ENCODE results near the gene AIFM3. TPM values are rescaled to one million over a fixed set of nuclear protein-coding genes. Genes with fewer than 3 reads are reported as not detected.

Gene AIFM3
- total and polyA plus RNA-seq, 2 of the 13 experiments (the other 11 are each of a cell fraction or from before 2014, with no cell fraction given) = 9.0 to 15.3 TPM

GRCh38 chr22:21009638-21010425, 42.8 kb downstream of the AIFM3 start (continued):
- TF ChIP-seq SIX4 (CRISPR knock-in tag; IDR thresholded peaks at IDR 0.05) = peak; percentile 67; the same call in 1 of the 2 replicates
- TF ChIP-seq MEIS2 (CRISPR knock-in tag; IDR thresholded peaks at IDR 0.05) = peak; percentile 80
- peak; percentile 95 for TF ChIP-seq TGIF2 (CRISPR knock-in tag; IDR thresholded peaks at IDR 0.05)
- no peak for TF ChIP-seq ZNF33A (CRISPR knock-in tag; IDR thresholded peaks at IDR 0.05; ENCODE audit: borderline replicate concordance)
- no peak for TF ChIP-seq MLLT10 (CRISPR knock-in tag; IDR thresholded peaks at IDR 0.05)
- no peak for TF ChIP-seq FOXA1 (IDR thresholded peaks at IDR 0.05)
- no peak for TF ChIP-seq FOXA1 (CRISPR knock-in tag; IDR thresholded peaks at IDR 0.05)
- no peak for TF ChIP-seq NR1H2 (CRISPR knock-in tag; IDR thresholded peaks at IDR 0.05; ENCODE audit: borderline replicate concordance, low read depth)
- TF ChIP-seq PBX2 (CRISPR knock-in tag; IDR thresholded peaks at IDR 0.05) = no peak
- TF ChIP-seq ZNF317 (CRISPR knock-in tag; IDR thresholded peaks at IDR 0.05) = no peak
- TF ChIP-seq ETV6 (CRISPR knock-in tag; conservative IDR thresholded peaks at IDR 0.05) = no peak
- TF ChIP-seq FOXP4 (CRISPR knock-in tag; IDR thresholded peaks at IDR 0.05) = no peak
- TF ChIP-seq ATRX (CRISPR knock-in tag; IDR thresholded peaks at IDR 0.05; ENCODE audit: borderline replicate concordance) = no peak
- no peak for TF ChIP-seq DBP (CRISPR knock-in tag; IDR thresholded peaks at IDR 0.05; ENCODE audit: not compliant biosample characterization)
- TF ChIP-seq ARNT (IDR thresholded peaks at IDR 0.05) = no peak
- TF ChIP-seq MXD1 (CRISPR knock-in tag; IDR thresholded peaks at IDR 0.05) = no peak
- TF ChIP-seq ZNF878 (CRISPR knock-in tag; IDR thresholded peaks at IDR 0.05) = peak; percentile 95
- TF ChIP-seq ZSCAN12 (CRISPR knock-in tag; IDR thresholded peaks at IDR 0.05) = peak; percentile 93
- peak; percentile 52; the same call in 1 of the 2 replicates for TF ChIP-seq ZNF263 (CRISPR knock-in tag; IDR thresholded peaks at IDR 0.05)
- 0 out of 2 replicates have a peak, but pooled peaks have one; percentile 67 for TF ChIP-seq ZNF749 (CRISPR knock-in tag; IDR thresholded peaks at IDR 0.05; ENCODE audit: borderline replicate concordance)
- peak; percentile 88 for TF ChIP-seq TFE3 (CRISPR knock-in tag; IDR thresholded peaks at IDR 0.05)
- TF ChIP-seq IRX3 (CRISPR knock-in tag; IDR thresholded peaks at IDR 0.05; ENCODE audit: borderline replicate concordance, low read depth) = no peak
- TF ChIP-seq KLF13 (CRISPR knock-in tag; IDR thresholded peaks at IDR 0.05) = no peak
- TF ChIP-seq TEF (CRISPR knock-in tag; IDR thresholded peaks at IDR 0.05) = peak; percentile 31; the same call in 1 of the 2 replicates
- TF ChIP-seq TAF15 (IDR thresholded peaks at IDR 0.05; ENCODE audit: low read depth, low read length, poor library complexity, severe bottlenecking) = no peak
